ENCODE measurements around the gene DPH7.

- TF ChIP-seq, protein P1, sequence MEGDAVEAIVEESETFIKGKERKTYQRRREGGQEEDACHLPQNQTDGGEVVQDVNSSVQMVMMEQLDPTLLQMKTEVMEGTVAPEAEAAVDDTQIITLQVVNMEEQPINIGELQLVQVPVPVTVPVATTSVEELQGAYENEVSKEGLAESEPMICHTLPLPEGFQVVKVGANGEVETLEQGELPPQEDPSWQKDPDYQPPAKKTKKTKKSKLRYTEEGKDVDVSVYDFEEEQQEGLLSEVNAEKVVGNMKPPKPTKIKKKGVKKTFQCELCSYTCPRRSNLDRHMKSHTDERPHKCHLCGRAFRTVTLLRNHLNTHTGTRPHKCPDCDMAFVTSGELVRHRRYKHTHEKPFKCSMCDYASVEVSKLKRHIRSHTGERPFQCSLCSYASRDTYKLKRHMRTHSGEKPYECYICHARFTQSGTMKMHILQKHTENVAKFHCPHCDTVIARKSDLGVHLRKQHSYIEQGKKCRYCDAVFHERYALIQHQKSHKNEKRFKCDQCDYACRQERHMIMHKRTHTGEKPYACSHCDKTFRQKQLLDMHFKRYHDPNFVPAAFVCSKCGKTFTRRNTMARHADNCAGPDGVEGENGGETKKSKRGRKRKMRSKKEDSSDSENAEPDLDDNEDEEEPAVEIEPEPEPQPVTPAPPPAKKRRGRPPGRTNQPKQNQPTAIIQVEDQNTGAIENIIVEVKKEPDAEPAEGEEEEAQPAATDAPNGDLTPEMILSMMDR (IDR thresholded peaks at IDR 0.05; ENCODE audit: low read depth, low read length), result no peak
- no peak for TF ChIP-seq EZH2phosphoT487 (IDR thresholded peaks at IDR 0.05; ENCODE audit: low read depth)
These were observed 23.9 kb upstream of the DPH7 start for GRCh38 chr9:137602661-137603060.
